ENCODE results near the gene TMEM176A. TPM values are rescaled to one million over a fixed set of nuclear protein-coding genes. Genes with fewer than 3 reads are reported as not detected.
"Not testable (repeated sequence)": the region's sequence is repeated elsewhere in the genome, so short reads cannot be mapped to it uniquely, and the experiment has no call there.

The TMEM176A gene
- total RNA-seq, 1 donor: not detected

DNA sequence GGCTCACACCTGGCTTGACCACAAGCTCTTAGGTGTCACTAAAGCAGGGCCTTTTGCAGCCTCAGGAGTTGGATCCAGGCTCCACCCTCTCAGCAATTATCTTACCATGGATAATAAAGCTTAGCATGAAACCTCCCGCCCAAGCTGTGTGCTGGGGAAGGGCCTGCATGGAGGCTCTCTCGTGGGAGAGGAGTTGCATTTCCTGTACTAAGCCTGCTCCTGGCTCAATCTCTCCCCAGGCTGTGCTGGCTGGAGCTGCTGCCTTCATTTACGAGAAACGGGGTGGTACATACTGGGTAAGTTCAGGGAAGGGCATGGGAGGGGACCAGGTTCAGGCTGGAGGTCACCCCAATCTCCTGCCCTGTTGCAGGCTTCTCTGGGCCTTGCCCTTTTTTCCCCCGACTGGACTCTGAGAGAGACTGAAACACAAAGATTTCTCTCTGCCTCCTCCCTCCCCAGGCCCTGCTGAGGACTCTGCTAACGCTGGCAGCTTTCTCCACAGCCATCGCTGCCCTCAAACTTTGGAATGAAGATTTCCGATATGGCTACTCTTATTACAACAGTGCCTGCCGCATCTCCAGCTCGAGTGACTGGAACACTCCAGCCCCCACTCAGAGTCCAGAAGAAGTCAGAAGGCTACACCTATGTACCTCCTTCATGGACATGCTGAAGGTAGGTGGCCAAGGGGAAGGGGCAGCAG lies 2.7 kb downstream of the TMEM176A start:
- no peak overlapping the region for H3K4me3 ChIP-seq (ENCODE audit: low read depth, low read length)
- no peak for DNase-seq (ENCODE audit: low read depth)
- no peak for TF ChIP-seq CTCF (IDR thresholded peaks at IDR 0.05; ENCODE audit: insufficient read depth, low read depth, low read length)

DNA sequence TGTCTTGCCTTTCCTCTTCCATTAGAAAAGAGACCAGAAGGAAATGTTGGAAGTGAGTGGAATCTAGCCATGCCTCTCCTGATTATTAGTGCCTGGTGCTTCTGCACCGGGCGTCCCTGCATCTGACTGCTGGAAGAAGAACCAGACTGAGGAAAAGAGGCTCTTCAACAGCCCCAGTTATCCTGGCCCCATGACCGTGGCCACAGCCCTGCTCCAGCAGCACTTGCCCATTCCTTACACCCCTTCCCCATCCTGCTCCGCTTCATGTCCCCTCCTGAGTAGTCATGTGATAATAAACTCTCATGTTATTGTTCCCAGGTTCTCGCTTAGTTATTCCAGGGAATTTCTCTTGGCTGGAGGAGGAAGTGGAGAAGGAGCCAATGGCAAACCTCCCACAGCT lies 4.2 kb downstream of the TMEM176A start:
- no peak for DNase-seq (ENCODE audit: low read depth)
- no peak for TF ChIP-seq CTCF (IDR thresholded peaks at IDR 0.05; ENCODE audit: insufficient read depth, low read depth, low read length)
- H3K4me3 ChIP-seq (ENCODE audit: low read depth, low read length): no peak overlapping the region

GRCh38 chr7:150805864-150806263 lies 5.3 kb downstream of the TMEM176A start:
- no peak for DNase-seq (ENCODE audit: low read depth)
- no peak for TF ChIP-seq CTCF (IDR thresholded peaks at IDR 0.05; ENCODE audit: insufficient read depth, low read depth, low read length)
- H3K4me3 ChIP-seq (ENCODE audit: low read depth, low read length): no peak overlapping the region

GRCh38 chr7:150806454-150806853 lies 5.9 kb downstream of the TMEM176A start:
- TF ChIP-seq CTCF (IDR thresholded peaks at IDR 0.05; ENCODE audit: insufficient read depth, low read depth, low read length): no peak
- H3K4me3 ChIP-seq (ENCODE audit: low read depth, low read length): no peak overlapping the region
- no peak for DNase-seq (ENCODE audit: low read depth)

- no peak overlapping the region for H3K4me3 ChIP-seq (ENCODE audit: low read depth, low read length)
- no peak for TF ChIP-seq CTCF (IDR thresholded peaks at IDR 0.05; ENCODE audit: insufficient read depth, low read depth, low read length)
- no peak for DNase-seq (ENCODE audit: low read depth)
Observed at GRCh38 chr7:150806863-150807262, 6.3 kb downstream of the TMEM176A start.

DNA sequence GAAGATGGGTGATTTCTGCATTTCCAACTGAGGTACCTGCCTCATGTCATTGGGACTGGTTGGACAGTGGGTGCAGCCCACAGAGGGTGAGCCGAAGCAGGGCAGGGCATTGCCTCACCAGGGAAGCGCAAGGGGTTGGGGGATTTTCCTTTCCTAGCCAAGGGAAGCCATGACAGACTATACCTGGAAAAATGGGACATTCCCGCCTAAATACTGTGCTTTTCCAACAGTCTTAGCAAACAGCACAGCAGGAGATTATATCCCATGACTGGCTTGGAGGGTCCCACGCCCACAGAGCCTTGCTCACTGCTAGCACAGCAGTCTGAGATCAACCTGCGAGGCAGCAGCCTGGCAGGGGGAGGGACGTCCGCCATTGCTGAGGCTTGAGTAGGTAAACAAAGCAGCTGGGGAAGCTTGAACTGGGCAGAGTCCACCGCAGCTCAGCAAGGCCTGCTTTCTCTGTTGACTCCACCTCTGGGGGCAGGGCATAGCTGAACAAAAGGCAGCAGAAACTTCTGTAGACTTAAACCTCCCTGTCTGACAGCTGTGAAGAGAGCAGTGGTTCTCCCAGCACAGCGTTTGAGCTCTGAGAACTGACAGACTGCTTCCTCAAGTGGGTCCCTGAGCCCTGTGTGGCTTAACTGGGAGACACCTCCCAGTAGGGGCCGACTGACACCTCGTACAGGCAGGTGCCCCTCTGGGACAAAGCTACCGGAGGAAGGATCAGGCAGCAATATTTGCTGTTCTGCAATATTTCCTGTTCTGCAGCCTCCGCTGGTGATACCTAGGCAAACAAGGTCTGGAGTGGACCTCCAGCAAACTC lies 7.3 kb downstream of the TMEM176A start:
- DNase-seq (ENCODE audit: low read depth); H3K4me3 ChIP-seq (ENCODE audit: low read depth, low read length): not testable (repeated sequence)

DNA sequence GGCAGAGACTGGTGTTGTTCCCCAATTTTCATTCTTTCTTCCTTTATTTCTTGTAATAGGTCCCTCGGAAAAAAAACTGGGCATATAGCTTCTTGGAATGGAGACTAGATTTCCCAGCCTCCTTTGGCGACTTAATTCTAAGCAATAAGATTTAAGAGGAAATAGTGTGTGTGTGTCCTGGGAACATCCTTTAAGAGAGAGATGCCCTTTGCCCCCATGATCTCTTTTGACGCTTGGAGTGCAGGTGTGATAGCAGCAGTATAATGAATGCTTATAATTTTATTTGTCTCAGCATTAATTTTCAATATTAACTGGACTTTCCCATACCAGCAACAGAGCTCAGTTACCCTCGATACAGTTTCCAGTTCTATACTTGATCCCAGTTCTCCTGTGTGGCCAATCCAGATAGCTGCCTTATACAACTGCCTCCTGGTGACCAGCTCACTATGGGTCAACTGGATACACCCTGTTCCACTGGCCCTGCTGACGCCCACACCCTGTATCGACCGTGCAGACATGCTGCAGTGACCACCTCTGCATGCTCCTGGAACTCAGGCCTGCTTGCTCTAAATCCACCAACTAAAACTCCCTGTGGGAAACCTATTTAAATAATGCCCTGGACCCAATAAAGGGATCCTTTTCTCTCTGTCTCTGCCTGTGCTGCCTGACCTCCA lies 13.9 kb downstream of the TMEM176A start:
- H3K4me3 ChIP-seq (ENCODE audit: low read depth, low read length): no peak overlapping the region
- DNase-seq (ENCODE audit: low read depth): no peak
- no peak for TF ChIP-seq CTCF (IDR thresholded peaks at IDR 0.05; ENCODE audit: insufficient read depth, low read depth, low read length)
